H1 (cell line): ENCODE measurements around the gene ESR1. TPM values are rescaled to one million over a fixed set of nuclear protein-coding genes. Genes with fewer than 3 reads are reported as not detected.

ENCODE experiments used
- CHD7 ChIP-seq: fragments of 300-600 bp; sonication (generic); IDR thresholded peaks from 2 replicates; pipeline ENCODE4 v1.7.1; 2012; ENCODE audit warnings: low read length, moderate library complexity, mild to moderate bottlenecking, inconsistent platforms; ENCODE audit not compliant: insufficient replicate concordance
- GABPA ChIP-seq: IDR thresholded peaks from 2 replicates; pipeline ENCODE4 v1.6.1; 2011; ENCODE audit warnings: mild to moderate bottlenecking, low read length, moderate library complexity, borderline replicate concordance; ENCODE audit not compliant: insufficient read depth
- POLR2A ChIP-seq, 2 experiments: IDR thresholded peaks; 1 replicate in 1 of 2; 2 replicates in 1 of 2; pipeline ENCODE4 v1.6.1; 2011; ENCODE audit warnings: low read depth in 2 of 2, low read length in 2 of 2, mild to moderate bottlenecking in 2 of 2; ENCODE audit errors: control extremely low read depth in 1 of 2
- SAP30 ChIP-seq: fragments of 300-600 bp; sonication (generic); IDR thresholded peaks from 2 replicates; pipeline ENCODE4 v1.7.1; 2012; ENCODE audit warnings: low read length, moderate library complexity, mild to moderate bottlenecking, inconsistent platforms; ENCODE audit not compliant: insufficient read depth, insufficient replicate concordance
- USF2 ChIP-seq: IDR thresholded peaks from 2 replicates; pipeline ENCODE4 v1.6.1; 2011; ENCODE audit warnings: low read length, improper control_type of control experiment
- polyA plus RNA-seq, 7 experiments: library from polyadenylated mRNA; depleted of rRNA in 3 of 7; stranded (reverse) in 5 of 7; unstranded in 2 of 7; fragments of >200 nt in 5 of 7; fragments of 200-250 nt in 2 of 7; gene quantifications; 1 replicate in 5 of 7; 2 replicates in 1 of 7; 4 replicates in 1 of 7; pipeline versions ENCODE4 v1.2.1 to v1.2.3, GENCODE V29; 2011 to 2013; ENCODE audit warnings: missing spikeins in 2 of 7, mixed read lengths in 2 of 7
- total RNA-seq: library from RNA; stranded (reverse); fragmentation: NEBNext Ultra II Directional; extraction: Animal tissue kit (Norgen Biotek cat#: 25700); gene quantifications from 2 replicates; pipeline ENCODE4 v1.2.1, GENCODE V29; 2021

The ESR1 gene
- total and polyA plus RNA-seq, 2 of the 8 experiments (the other 6 are each of a cell fraction or from before 2014, with no cell fraction given): 0.03 to 0.17 TPM

DNA sequence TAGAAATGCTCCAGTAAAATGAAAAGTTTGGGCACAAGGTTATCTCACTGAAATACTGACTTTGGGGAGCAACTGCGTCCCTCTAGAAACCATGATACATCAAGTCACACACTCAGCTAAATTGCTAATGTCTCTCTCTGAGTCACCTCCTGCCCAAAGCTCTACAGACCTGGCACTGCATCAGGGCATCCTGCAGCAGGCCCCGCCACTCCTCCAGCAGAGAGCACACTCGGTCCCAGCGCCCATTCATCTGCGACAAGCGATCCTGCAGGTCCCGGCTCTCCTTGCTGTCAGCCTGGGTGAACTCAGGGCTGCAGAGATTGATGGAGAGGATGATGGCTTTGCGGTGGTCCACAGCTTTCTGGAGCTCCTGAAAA lies 329.0 kb downstream of the ESR1 start (continued):
- TF ChIP-seq USF2: no peak
- TF ChIP-seq POLR2A (IDR thresholded peaks at IDR 0.05; ENCODE audit: control extremely low read depth in 1 of 2, low read depth in 2 of 2, low read length in 2 of 2): no peak
- TF ChIP-seq SAP30: no peak
- no peak for TF ChIP-seq CHD7
- no peak for TF ChIP-seq GABPA
- TF ChIP-seq, all 59 proteins: peak for 0
